Keratinocyte (primary cell): ENCODE measurements around the gene PPP2R1A.

Experiments
- CTCF ChIP-seq, 3 experiments: IDR thresholded peaks in 1 of 3; conservative IDR thresholded peaks in 1 of 3; optimal IDR thresholded peaks in 1 of 3; 2 replicates in 2 of 3; 3 replicates in 1 of 3; pipeline versions ENCODE3 to v1.5.1; 2011; ENCODE audit warnings: low read length in 3 of 3, mild to moderate bottlenecking in 3 of 3, moderate library complexity in 2 of 3, control low read depth in 1 of 3, inconsistent platforms in 1 of 3; ENCODE audit not compliant: insufficient read depth in 2 of 3; ENCODE audit errors: extremely low read depth in 1 of 3
- EZH2 ChIP-seq: IDR thresholded peaks from one replicate; pipeline ENCODE4 v1.6.1; 2012; ENCODE audit warnings: inconsistent platforms, mild to moderate bottlenecking, low read length, moderate library complexity

DNA sequence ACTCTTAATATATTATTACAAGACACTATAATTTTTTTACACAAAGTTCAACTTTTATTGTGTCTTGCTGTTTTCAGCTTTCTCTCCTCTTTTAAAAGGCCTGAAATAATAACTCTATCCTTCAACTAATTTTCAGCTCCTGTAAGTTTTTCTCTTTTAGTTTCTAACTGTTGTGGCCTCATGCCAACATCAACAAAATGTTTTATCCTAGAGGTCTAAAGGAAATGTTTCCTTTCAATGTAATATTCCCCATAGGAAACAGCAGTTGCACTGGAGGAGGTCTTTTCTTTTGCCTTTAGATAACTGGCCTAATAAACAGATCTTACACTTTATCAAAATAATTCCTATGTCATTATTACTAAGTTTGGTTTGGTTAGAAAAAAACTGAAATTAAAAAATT, 41.6 kb upstream of the PPP2R1A start:
- TF ChIP-seq CTCF (optimal IDR thresholded peaks at IDR 0.05 in 1 of 3, IDR thresholded peaks at IDR 0.05 in 1 of 3, conservative IDR thresholded peaks at IDR 0.05 in 1 of 3; ENCODE audit: extremely low read depth in 1 of 3, insufficient read depth in 2 of 3, low read length in 3 of 3) (no peak), EZH2 (no peak)
